ENCODE measurements around the gene RDX. TPM values are rescaled to one million over a fixed set of nuclear protein-coding genes. Genes with fewer than 3 reads are reported as not detected.

Gene RDX
- total RNA-seq, 1 donor from 2014 or later, result 115 TPM

GRCh38 chr11:110160437-110160836 lies 136.0 kb downstream of the RDX start:
- H3K27ac Mint-ChIP-seq, result no peak overlapping the region

GRCh38 chr11:110160016-110160415 lies 136.4 kb downstream of the RDX start:
- Mint-ChIP-seq H3K36me3 (peaks cover 24% of the 10 kb centered on the region), H3K9me3 (no peaks in the 10 kb centered on the region), H3K4me3 (no peak overlapping the region), H3K4me1 (ENCODE audit: unreplicated experiment) (no peaks in the 10 kb centered on the region), H3K27ac (no peak overlapping the region), H3K27me3 (no peaks in the 10 kb centered on the region)
- no peak for TF ChIP-seq CTCF (conservative IDR thresholded peaks at IDR 0.05)
- DNase-seq (ENCODE audit: extremely low spot score, unreplicated experiment), result no peak

More at GRCh38 chr11:110160437-110160836, 136.0 kb downstream of the RDX start:
- Mint-ChIP-seq H3K4me1 (ENCODE audit: unreplicated experiment) (no peaks in the 10 kb centered on the region), H3K27me3 (no peaks in the 10 kb centered on the region), H3K9me3 (no peaks in the 10 kb centered on the region), H3K4me3 (no peak overlapping the region), H3K36me3 (peaks cover 28% of the 10 kb centered on the region)
- DNase-seq (ENCODE audit: extremely low spot score, unreplicated experiment), result no peak
- no peak for TF ChIP-seq CTCF (conservative IDR thresholded peaks at IDR 0.05)

- no peak for DNase-seq (ENCODE audit: extremely low spot score, unreplicated experiment)
- Mint-ChIP-seq H3K9me3 (no peaks in the 10 kb centered on the region), H3K36me3 (peaks cover 19% of the 10 kb centered on the region), H3K27me3 (no peaks in the 10 kb centered on the region), H3K4me3 (no peak overlapping the region), H3K4me1 (ENCODE audit: unreplicated experiment) (no peaks in the 10 kb centered on the region), H3K27ac (no peak overlapping the region)
- TF ChIP-seq CTCF (conservative IDR thresholded peaks at IDR 0.05), result no peak
Observed at GRCh38 chr11:110159476-110159875, 136.9 kb downstream of the RDX start.

GRCh38 chr11:110158317-110159200 lies 137.9 kb downstream of the RDX start:
- no peak for DNase-seq (ENCODE audit: extremely low spot score, unreplicated experiment)
- no peaks in the 10 kb centered on the region for H3K9me3 Mint-ChIP-seq
- no peaks in the 10 kb centered on the region for H3K27me3 Mint-ChIP-seq
- TF ChIP-seq CTCF (conservative IDR thresholded peaks at IDR 0.05), result no peak
- no peak overlapping the region for H3K4me3 Mint-ChIP-seq
- H3K36me3 Mint-ChIP-seq, result peaks cover 17% of the 10 kb centered on the region
- no peak overlapping the region for H3K27ac Mint-ChIP-seq
- H3K4me1 Mint-ChIP-seq (ENCODE audit: unreplicated experiment), result no peaks in the 10 kb centered on the region

- H3K4me1 Mint-ChIP-seq (ENCODE audit: unreplicated experiment), result no peaks in the 10 kb centered on the region
- no peak for TF ChIP-seq CTCF (conservative IDR thresholded peaks at IDR 0.05)
- no peaks in the 10 kb centered on the region for H3K9me3 Mint-ChIP-seq
- H3K36me3 Mint-ChIP-seq, result peaks cover 17% of the 10 kb centered on the region
- H3K27me3 Mint-ChIP-seq, result no peaks in the 10 kb centered on the region
- no peak overlapping the region for H3K27ac Mint-ChIP-seq
- no peak for DNase-seq (ENCODE audit: extremely low spot score, unreplicated experiment)
- H3K4me3 Mint-ChIP-seq, result no peak overlapping the region
Observed at GRCh38 chr11:110156503-110156902, 139.9 kb downstream of the RDX start.
